ENCODE data around the gene FOXP1.

DNA sequence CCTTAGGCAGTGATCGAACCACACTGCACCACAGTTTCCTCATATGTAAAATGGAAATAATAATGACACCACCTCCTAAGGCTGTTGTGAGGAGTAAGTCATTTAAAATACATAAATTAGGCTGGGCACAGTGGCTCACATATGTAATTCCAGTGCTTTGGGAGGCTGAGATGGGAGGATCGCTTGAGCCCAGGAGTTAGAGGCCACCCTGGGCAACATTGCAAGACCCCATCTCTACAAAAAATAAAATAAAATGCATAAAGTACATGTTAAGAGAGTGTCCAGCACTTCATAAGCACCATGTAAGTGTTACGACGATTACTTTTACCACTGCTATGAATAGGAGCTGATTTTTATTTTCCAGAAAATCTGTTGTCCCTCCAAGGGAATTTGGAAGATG is 440.0 kb downstream of the FOXP1 start:
- TF ChIP-seq, protein P1, sequence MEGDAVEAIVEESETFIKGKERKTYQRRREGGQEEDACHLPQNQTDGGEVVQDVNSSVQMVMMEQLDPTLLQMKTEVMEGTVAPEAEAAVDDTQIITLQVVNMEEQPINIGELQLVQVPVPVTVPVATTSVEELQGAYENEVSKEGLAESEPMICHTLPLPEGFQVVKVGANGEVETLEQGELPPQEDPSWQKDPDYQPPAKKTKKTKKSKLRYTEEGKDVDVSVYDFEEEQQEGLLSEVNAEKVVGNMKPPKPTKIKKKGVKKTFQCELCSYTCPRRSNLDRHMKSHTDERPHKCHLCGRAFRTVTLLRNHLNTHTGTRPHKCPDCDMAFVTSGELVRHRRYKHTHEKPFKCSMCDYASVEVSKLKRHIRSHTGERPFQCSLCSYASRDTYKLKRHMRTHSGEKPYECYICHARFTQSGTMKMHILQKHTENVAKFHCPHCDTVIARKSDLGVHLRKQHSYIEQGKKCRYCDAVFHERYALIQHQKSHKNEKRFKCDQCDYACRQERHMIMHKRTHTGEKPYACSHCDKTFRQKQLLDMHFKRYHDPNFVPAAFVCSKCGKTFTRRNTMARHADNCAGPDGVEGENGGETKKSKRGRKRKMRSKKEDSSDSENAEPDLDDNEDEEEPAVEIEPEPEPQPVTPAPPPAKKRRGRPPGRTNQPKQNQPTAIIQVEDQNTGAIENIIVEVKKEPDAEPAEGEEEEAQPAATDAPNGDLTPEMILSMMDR (IDR thresholded peaks at IDR 0.05 in 4 of 5, conservative IDR thresholded peaks at IDR 0.05 in 1 of 5), result no peak
- no peak for TF ChIP-seq POLR2A (IDR thresholded peaks at IDR 0.05)
